ENCODE measurements around the gene C4orf33.

Gene C4orf33

GRCh38 chr4:129129143-129129542 lies 33.2 kb downstream of the C4orf33 start:
- no peak for DNase-seq (ENCODE audit: low spot score)

GRCh38 chr4:129131343-129131742 lies 35.4 kb downstream of the C4orf33 start:
- DNase-seq (ENCODE audit: low spot score) = no peak

- no peak for DNase-seq (ENCODE audit: low spot score)
Measured at GRCh38 chr4:129136433-129136832, 40.5 kb downstream of the C4orf33 start.

- no peak for DNase-seq (ENCODE audit: low spot score)
Measured at GRCh38 chr4:129138810-129139496, 43.0 kb downstream of the C4orf33 start.

- no peak for DNase-seq (ENCODE audit: low spot score)
Measured at GRCh38 chr4:129140521-129140920, 44.6 kb downstream of the C4orf33 start.

GRCh38 chr4:129143359-129143758 lies 47.4 kb downstream of the C4orf33 start:
- no peak for DNase-seq (ENCODE audit: low spot score)

- DNase-seq (ENCODE audit: low spot score) = no peak
Measured at GRCh38 chr4:129144755-129145206, 48.8 kb downstream of the C4orf33 start.

GRCh38 chr4:129145222-129145730 lies 49.3 kb downstream of the C4orf33 start:
- no peak for DNase-seq (ENCODE audit: low spot score)

- no peak for DNase-seq (ENCODE audit: low spot score)
Measured at GRCh38 chr4:129146639-129147038, 50.7 kb downstream of the C4orf33 start.

- DNase-seq (ENCODE audit: low spot score) = no peak
Measured at GRCh38 chr4:129148892-129149291, 52.9 kb downstream of the C4orf33 start.

GRCh38 chr4:129149906-129150305 lies 54.0 kb downstream of the C4orf33 start:
- DNase-seq (ENCODE audit: low spot score) = no peak

- DNase-seq (ENCODE audit: low spot score) = no peak
Measured at GRCh38 chr4:129152350-129152749, 56.4 kb downstream of the C4orf33 start.

- no peak for DNase-seq (ENCODE audit: low spot score)
Measured at GRCh38 chr4:129153700-129154099, 57.7 kb downstream of the C4orf33 start.

- no peak for DNase-seq (ENCODE audit: low spot score)
Measured at GRCh38 chr4:129162450-129162849, 66.5 kb downstream of the C4orf33 start.

GRCh38 chr4:129163427-129163826 lies 67.5 kb downstream of the C4orf33 start:
- DNase-seq (ENCODE audit: low spot score) = no peak

- DNase-seq (ENCODE audit: low spot score) = no peak
Measured at GRCh38 chr4:129164243-129164642, 68.3 kb downstream of the C4orf33 start.

Data from HuH-7.5 (cell line).